HG03064 (cell line): ENCODE data around the gene ABHD12.
A peak's percentile ranks its signal among the peaks of the same experiment; 100 is the strongest.

Experiments
- ATAC-seq: cut with Tn5 transposase; IDR thresholded peaks from one replicate; pipeline ENCODE4 v1.9.1; 2021; ENCODE audit warnings: low read depth; ENCODE audit not compliant: unreplicated experiment

ABHD12 gene

GRCh38 chr20:25309395-25310267, 81.0 kb downstream of the ABHD12 start:
- peak; percentile 21 for ATAC-seq

- no peak for ATAC-seq
Measured at GRCh38 chr20:25308671-25309394, 81.8 kb downstream of the ABHD12 start.

DNA sequence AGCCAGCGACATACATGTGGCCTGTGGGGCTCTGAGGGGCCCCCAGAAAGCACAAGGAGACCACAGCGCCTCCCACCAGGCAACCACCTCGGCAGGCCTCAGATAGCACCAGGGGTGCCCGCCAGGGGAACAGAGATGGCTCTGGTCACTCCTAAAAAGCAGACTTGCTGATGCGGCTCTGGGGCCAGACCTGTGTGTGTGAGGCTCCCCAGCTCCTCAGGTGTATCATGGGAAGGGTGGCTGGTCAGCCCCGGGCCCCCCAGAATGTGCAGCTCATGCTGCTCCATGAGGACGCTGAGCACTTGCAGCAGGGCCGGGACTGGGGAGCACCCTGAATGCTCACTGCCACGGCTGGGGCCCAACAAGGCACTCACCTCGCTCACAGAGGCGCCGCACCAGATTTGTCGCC, 82.5 kb downstream of the ABHD12 start:
- no peak for ATAC-seq

DNA sequence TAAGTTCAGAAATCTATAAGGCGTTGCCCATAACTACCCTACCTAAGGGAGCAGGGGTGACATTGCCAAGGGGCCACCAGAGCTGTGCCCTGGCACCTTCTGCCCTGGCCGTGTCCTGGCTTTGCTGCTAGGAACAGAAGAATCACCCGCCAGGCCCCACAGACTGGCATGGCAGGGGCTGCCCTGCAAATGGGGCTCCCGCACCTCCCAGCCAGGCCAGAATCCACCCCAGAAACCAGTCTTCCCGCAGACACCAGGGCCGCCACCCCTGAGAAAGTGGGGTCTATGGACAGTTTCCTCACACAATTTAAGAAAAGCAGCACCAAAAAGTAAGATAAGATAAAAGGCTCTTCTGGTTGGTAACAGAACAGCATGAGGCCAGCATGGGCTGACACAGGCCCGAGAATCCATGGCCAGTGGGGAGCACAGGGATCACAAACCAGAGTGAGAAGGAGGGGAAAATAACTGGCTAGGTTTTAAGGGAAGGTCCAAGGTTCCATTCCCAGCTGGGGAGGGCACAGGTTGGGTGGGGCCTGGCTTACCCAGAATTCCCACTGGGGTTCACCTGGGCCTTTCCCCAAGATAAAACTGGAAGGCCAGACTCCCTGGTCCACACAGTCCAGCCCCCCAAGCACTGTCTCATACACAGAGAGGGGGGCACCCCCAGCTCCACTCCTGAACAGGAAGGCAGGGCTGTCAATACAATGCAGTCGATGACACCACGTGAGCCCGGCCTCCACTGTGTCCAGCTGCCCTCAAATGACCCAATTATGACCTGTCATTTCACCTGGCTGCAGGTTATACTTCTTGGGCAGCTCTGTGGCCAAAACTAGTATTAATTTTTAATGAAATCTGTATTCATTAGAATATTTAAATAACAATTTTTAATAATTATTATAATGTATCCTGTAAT, 83.4 kb downstream of the ABHD12 start:
- no peak for ATAC-seq

DNA sequence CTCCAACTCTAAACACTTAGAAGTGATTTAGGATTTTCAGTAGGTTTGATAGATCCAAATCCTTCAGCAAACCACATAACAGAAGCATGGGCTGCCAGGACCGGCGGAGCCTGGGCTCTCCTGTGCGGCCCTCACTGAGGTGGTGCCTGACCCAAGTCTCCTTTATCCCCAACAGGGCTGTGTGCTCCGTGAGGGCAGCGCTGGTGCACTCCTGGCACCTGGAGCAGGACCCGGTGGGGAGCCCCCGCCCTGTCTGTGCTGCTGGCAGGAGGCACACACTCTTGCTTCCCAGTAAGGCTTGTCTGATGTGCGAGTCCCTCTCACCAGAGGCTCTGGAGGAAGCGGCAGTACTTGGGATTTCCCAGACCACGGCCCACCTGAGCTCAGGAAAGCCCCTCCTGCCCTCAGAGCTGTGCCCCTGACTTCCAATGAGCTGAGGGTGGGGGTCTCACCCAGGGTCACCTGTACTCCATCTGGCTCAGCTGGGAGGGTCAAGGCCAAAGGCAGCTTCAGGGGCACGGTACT, 86.5 kb downstream of the ABHD12 start:
- ATAC-seq = no peak

DNA sequence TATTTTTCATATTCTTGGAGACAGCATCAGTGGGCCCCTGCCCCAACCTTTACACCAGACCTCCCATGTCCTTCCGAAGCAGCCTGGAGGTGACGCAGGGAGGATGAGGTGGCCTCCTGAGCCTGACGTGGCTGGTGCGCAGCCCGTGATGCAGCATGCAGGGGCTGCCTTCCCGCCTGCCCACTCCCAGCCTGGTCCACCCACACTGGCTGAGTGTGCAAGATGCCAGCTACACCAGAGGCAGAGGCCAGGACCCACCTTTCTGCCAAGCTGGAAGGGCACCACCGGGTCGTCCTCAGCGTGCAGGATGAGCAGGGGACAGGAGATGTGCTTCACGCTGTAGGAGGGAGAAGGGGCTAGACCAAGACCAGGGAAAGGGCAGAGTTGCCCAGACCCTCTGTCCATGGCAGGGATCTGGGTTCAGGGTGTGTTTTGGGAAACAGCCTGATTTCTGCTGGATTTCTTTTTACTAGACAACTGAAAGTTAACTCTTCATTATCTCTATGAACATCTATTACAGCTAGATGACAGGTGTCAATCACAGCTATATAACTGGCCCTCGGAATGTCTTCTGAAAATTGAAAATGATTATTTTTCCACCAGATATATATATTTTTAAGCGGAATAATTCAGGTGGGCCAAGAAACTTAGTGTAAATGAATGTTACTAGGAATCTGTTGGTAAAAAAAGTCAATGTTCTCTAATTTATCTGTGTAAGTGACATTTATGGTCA, 87.2 kb downstream of the ABHD12 start:
- ATAC-seq = no peak

- no peak for ATAC-seq
Measured at GRCh38 chr20:25302596-25302995, 88.0 kb downstream of the ABHD12 start.

DNA sequence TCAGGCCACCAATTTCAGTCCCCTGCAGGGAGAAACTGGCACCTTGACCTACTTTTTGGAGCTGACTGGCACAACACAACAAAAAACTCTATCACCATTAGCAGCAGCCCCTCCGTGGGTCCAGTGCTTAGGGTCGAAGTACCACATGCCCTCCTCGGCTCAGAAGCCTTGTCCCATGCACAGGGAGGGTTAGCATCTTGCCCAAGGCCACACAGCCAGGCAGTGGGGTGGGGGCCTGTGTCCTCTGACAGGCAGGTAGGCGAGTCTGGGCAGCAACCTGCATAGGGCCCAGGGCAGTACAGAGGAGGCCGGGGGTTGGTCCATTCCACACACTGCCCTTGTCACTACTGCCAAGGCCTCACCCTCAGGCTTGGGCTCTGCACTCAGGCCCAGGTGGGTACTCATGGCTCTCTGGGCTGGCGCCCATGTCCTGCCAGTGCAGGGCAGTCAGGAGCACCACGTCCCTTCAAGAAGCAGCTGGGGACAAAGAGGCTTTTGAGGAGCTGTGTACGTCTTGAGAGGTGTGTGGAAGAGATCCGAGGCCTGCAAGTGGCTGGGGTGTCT, 89.2 kb downstream of the ABHD12 start:
- no peak for ATAC-seq

DNA sequence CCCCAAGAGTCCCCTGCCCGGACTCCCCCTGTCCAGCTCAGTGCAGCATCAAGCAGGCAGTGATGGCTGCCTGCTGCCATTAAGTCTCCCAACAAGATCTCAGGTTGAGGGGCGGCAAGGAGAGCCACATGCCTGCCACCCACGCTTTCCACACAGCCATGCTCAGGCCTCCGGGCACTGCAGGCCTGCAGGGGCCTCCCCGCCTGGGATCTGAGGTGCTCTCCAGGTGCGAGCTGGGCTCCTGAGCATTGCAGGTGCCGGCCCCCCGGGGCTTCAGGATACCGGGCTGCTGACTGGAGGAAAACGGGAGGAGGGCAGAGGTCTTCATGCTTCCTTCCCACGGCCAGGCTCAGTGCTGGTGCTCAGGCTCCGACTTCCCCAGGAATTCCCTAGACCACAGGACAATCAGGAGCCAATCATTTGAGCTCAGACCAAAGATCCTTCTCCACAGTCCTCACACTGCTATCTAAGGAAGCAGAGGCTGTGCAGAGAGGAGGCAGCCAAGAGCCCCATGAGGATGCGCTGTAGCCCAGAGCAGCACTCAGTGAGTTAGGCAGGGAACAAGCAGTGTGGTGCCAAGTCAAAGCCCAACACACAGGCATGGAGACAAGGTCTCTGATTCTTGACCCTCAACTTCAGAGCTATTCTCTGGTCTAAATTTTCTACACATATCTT, 90.0 kb downstream of the ABHD12 start:
- ATAC-seq = no peak

GRCh38 chr20:25299806-25300205, 90.8 kb downstream of the ABHD12 start:
- ATAC-seq = no peak

- peak; percentile 74 for ATAC-seq
Measured at GRCh38 chr20:25297141-25297905, 93.3 kb downstream of the ABHD12 start.

- ATAC-seq = peak; percentile 11
Measured at GRCh38 chr20:25296094-25297093, 94.2 kb downstream of the ABHD12 start.

GRCh38 chr20:25295386-25296093, 95.1 kb downstream of the ABHD12 start:
- ATAC-seq = no peak

GRCh38 chr20:25294459-25295385, 95.9 kb downstream of the ABHD12 start:
- no peak for ATAC-seq

- ATAC-seq = no peak
Measured at GRCh38 chr20:25293910-25294458, 96.7 kb downstream of the ABHD12 start.
